Dermis lymphatic vessel endothelial cell (primary cell): Measurements from ENCODE around the gene BTBD10. TPM values are rescaled to one million over a fixed set of nuclear protein-coding genes. Genes with fewer than 3 reads are reported as not detected.

Experiments
- total RNA-seq: library from RNA; depleted of rRNA; stranded (reverse); fragments of >200 nt; gene quantifications from 2 replicates; pipeline ENCODE4 v1.2.1, GENCODE V29; 2014

BTBD10 gene
- total RNA-seq, result 96.9 and 103 TPM in 2 replicates

DNA sequence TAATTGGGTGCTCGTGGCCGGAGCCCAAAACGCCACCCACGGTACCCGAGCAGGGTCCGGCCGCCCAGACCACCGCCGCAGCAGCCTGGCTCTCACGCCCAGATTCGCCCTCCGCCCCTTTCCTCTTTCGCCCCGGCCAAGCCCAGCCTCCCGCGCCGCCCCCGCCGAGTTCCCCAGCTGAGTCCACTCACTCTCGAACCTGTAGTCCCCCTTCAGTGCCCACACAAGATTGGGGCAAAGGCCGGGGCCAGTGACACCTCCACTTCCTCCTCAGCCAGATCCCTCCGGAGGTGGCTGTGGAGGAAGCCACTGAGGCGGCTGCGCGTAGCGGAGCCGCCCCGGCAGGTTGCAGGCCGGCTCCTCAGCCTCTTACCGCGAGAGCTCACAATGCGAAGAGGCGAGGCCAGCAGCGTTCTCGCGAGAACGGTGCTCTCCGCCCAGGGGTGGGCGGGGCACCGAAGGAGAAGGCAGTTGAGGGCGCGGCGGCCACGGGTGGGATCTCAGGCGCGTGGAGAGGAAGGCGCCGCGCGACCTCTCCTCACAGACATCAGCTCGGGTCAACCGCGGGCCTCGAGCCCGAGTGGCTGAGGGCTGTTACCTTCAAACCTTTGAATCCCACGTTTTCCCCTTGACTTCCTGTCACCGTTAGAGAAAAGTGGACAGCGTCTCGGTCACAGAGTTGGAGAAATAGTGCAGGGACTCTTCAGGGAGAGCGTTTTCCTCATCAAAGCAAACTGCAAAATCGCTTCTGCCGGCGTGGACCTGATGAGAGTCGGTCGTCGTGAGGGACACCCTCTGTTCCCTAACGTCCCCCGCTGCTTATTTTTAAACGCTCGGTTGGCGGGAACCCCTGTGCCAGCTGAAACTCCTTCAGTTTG is at the start of gene BTBD10:
BTBD10 (minus strand) TSS at position 322 of the 878 bp plus-strand sequence. CDS start 18,098 bp downstream, outside the sequence.

DNA sequence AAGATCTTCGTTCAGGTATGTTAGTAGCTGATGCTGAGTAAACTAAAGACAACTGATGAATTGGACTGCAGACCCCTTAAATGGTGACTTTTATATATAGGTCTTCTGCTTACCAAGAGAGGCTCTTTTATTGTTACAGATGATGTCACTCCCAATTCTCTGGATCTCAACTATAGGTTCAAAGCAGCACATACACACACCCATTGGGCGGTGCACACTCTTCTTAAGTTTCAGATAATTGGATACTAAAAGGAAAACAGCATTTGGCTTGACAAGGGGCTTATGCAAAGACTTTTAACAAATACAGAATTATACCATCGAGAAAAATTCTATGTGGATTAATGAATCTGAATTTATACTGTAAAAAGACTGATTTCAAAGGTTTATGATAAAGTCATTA is 32.9 kb upstream of the BTBD10 start, which contains the start of gene PTH:
PTH (minus strand) TSS at position 69 of the 400 bp plus-strand sequence. CDS start 3,142 bp downstream, outside the sequence.

Other genes starting within 250 kb of the BTBD10 start
- gene BMAL1, start 185.4 kb downstream of the BTBD10 start, total RNA-seq, result 9.1 and 11.8 TPM in 2 replicates
- gene PTH, start 32.8 kb upstream of the BTBD10 start, total RNA-seq, result not detected in 2 replicates
- gene FAR1, start 205.4 kb upstream of the BTBD10 start, total RNA-seq, result 64.3 and 69.8 TPM in 2 replicates